ENCODE results near the gene KCNJ9.

Gene KCNJ9

GRCh38 chr1:160121388-160121787 lies 40.0 kb downstream of the KCNJ9 start:
- no peaks in the 10 kb centered on the region for H3K9me3 ChIP-seq (ENCODE audit: insufficient read depth, low read length, severe bottlenecking)
- DNase-seq (no peak), ATAC-seq (ENCODE audit: insufficient read depth, low read depth) (0 out of 3 replicates have a peak, but pooled peaks have one; percentile 27)
- no peak overlapping the region for H3K4me3 ChIP-seq (ENCODE audit: low read depth in 1 of 2, low read length in 2 of 2)
- peaks cover 27% of the 10 kb centered on the region for H3K27me3 ChIP-seq (ENCODE audit: insufficient read depth, low read length, poor library complexity)
- no peaks in the 10 kb centered on the region for H3K79me2 ChIP-seq (ENCODE audit: insufficient read depth, low read length)
- H3K27ac ChIP-seq (ENCODE audit: low read length), result no peak overlapping the region
- no peak overlapping the region for H3K4me2 ChIP-seq (ENCODE audit: insufficient read depth, low read length)
- no peak overlapping the region for H3K9ac ChIP-seq (ENCODE audit: low read depth, low read length)
- H2AFZ ChIP-seq (ENCODE audit: low read depth, low read length), result no peak overlapping the region
- H3K4me1 ChIP-seq (ENCODE audit: insufficient read depth, low read length), result no peaks in the 10 kb centered on the region
- no peaks in the 10 kb centered on the region for H4K20me1 ChIP-seq (ENCODE audit: insufficient read depth, low read length)
- TF ChIP-seq EZH2 (IDR thresholded peaks at IDR 0.05; ENCODE audit: borderline replicate concordance, low read depth, low read length, severe bottlenecking), result no peak
- TF ChIP-seq, protein P1, sequence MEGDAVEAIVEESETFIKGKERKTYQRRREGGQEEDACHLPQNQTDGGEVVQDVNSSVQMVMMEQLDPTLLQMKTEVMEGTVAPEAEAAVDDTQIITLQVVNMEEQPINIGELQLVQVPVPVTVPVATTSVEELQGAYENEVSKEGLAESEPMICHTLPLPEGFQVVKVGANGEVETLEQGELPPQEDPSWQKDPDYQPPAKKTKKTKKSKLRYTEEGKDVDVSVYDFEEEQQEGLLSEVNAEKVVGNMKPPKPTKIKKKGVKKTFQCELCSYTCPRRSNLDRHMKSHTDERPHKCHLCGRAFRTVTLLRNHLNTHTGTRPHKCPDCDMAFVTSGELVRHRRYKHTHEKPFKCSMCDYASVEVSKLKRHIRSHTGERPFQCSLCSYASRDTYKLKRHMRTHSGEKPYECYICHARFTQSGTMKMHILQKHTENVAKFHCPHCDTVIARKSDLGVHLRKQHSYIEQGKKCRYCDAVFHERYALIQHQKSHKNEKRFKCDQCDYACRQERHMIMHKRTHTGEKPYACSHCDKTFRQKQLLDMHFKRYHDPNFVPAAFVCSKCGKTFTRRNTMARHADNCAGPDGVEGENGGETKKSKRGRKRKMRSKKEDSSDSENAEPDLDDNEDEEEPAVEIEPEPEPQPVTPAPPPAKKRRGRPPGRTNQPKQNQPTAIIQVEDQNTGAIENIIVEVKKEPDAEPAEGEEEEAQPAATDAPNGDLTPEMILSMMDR (IDR thresholded peaks at IDR 0.05; ENCODE audit: borderline replicate concordance, extremely low read depth, low read length, poor library complexity, severe bottlenecking), result no peak
- H3K36me3 ChIP-seq (ENCODE audit: insufficient read depth, low read length), result no peaks in the 10 kb centered on the region

- Histone ChIP-seq H3K9me3 (ENCODE audit: insufficient read depth, low read length, severe bottlenecking) (no peaks in the 10 kb centered on the region), H3K4me3 (ENCODE audit: low read depth in 1 of 2, low read length in 2 of 2) (no peak overlapping the region), H4K20me1 (ENCODE audit: insufficient read depth, low read length) (no peaks in the 10 kb centered on the region), H3K79me2 (ENCODE audit: insufficient read depth, low read length) (no peaks in the 10 kb centered on the region), H3K27me3 (ENCODE audit: insufficient read depth, low read length, poor library complexity) (peaks cover 20% of the 10 kb centered on the region), H3K27ac (ENCODE audit: low read length) (no peak overlapping the region), H3K9ac (ENCODE audit: low read depth, low read length) (no peak overlapping the region), H3K36me3 (ENCODE audit: insufficient read depth, low read length) (no peaks in the 10 kb centered on the region), H2AFZ (ENCODE audit: low read depth, low read length) (no peak overlapping the region), H3K4me2 (ENCODE audit: insufficient read depth, low read length) (no peak overlapping the region), H3K4me1 (ENCODE audit: insufficient read depth, low read length) (no peaks in the 10 kb centered on the region)
- DNase-seq, result no peak
- no peak for TF ChIP-seq EZH2 (IDR thresholded peaks at IDR 0.05; ENCODE audit: borderline replicate concordance, low read depth, low read length, severe bottlenecking)
- TF ChIP-seq, protein P1 (IDR thresholded peaks at IDR 0.05; ENCODE audit: borderline replicate concordance, extremely low read depth, low read length, poor library complexity, severe bottlenecking), result no peak
- ATAC-seq (ENCODE audit: insufficient read depth, low read depth), result no peak
Measured at GRCh38 chr1:160122978-160123495, 41.7 kb downstream of the KCNJ9 start.

DNA sequence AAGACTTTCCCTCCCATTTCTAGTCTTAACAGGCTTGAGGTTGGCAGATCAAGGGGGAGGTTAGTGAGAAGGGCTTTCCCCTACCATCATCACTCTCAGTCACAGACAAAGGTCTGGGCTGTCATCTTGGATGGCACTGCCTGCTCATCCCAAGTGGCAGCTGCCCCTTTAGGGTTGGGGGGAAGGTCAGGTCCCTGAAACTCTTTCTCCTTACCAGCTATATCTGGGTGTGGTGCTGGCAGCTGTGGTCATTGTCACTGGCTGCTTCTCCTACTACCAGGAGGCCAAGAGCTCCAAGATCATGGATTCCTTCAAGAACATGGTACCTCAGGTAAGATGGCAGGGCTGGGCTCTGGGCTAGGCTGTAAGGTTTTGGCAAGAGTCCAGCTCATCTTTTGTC lies 42.4 kb downstream of the KCNJ9 start:
- Histone ChIP-seq H3K36me3 (ENCODE audit: insufficient read depth, low read length) (no peaks in the 10 kb centered on the region), H3K9me3 (ENCODE audit: insufficient read depth, low read length, severe bottlenecking) (no peaks in the 10 kb centered on the region), H3K79me2 (ENCODE audit: insufficient read depth, low read length) (no peaks in the 10 kb centered on the region), H3K4me1 (ENCODE audit: insufficient read depth, low read length) (no peaks in the 10 kb centered on the region), H3K27me3 (ENCODE audit: insufficient read depth, low read length, poor library complexity) (peaks cover 15% of the 10 kb centered on the region), H3K9ac (ENCODE audit: low read depth, low read length) (no peak overlapping the region), H3K27ac (ENCODE audit: low read length) (no peak overlapping the region), H2AFZ (ENCODE audit: low read depth, low read length) (no peak overlapping the region), H3K4me2 (ENCODE audit: insufficient read depth, low read length) (no peak overlapping the region), H4K20me1 (ENCODE audit: insufficient read depth, low read length) (no peaks in the 10 kb centered on the region), H3K4me3 (ENCODE audit: low read depth in 1 of 2, low read length in 2 of 2) (no peak overlapping the region)
- DNase-seq (no peak), ATAC-seq (ENCODE audit: insufficient read depth, low read depth) (no peak)
- TF ChIP-seq, protein P1 (IDR thresholded peaks at IDR 0.05; ENCODE audit: borderline replicate concordance, extremely low read depth, low read length, poor library complexity, severe bottlenecking), result no peak
- no peak for TF ChIP-seq EZH2 (IDR thresholded peaks at IDR 0.05; ENCODE audit: borderline replicate concordance, low read depth, low read length, severe bottlenecking)

Data from DND-41 (cell line).